GM12872 (cell line): ENCODE results near the gene ALK.

ENCODE experiments used
- CTCF ChIP-seq: IDR thresholded peaks from 3 replicates; pipeline ENCODE4 v1.5.1; 2011; ENCODE audit warnings: low read depth, mild to moderate bottlenecking, low read length, moderate library complexity; ENCODE audit not compliant: insufficient read depth

ALK gene

GRCh38 chr2:29703336-29703735 lies 218.1 kb downstream of the ALK start:
- TF ChIP-seq CTCF = no peak

- TF ChIP-seq CTCF = no peak
Measured at GRCh38 chr2:29702276-29702675, 219.1 kb downstream of the ALK start.

- no peak for TF ChIP-seq CTCF
Measured at GRCh38 chr2:29700560-29700959, 220.8 kb downstream of the ALK start.

- TF ChIP-seq CTCF = no peak
Measured at GRCh38 chr2:29699045-29699444, 222.3 kb downstream of the ALK start.

- no peak for TF ChIP-seq CTCF
Measured at GRCh38 chr2:29698216-29698615, 223.2 kb downstream of the ALK start.

GRCh38 chr2:29697715-29698114 lies 223.7 kb downstream of the ALK start:
- TF ChIP-seq CTCF = no peak

- no peak for TF ChIP-seq CTCF
Measured at GRCh38 chr2:29697181-29697580, 224.2 kb downstream of the ALK start.

- no peak for TF ChIP-seq CTCF
Measured at GRCh38 chr2:29694741-29695140, 226.6 kb downstream of the ALK start.
